HEK293 (cell line): ENCODE results near the gene ERBB4.

Experiments
- CTCF ChIA-PET: fragments of 350-600 bp; formaldehyde crosslinking; extraction: SDS; loops from one replicate; lab custom pipeline; 2021; ENCODE audit warnings: antibody characterized with exemption; lab: Yijun Ruan, JAX
- POLR2A ChIA-PET: fragments of 300-600 bp; formaldehyde crosslinking; extraction: SDS; loops from one replicate; lab custom pipeline; 2020; ENCODE audit warnings: antibody characterized with exemption, inconsistent platforms; lab: Yijun Ruan, JAX
- H3K27ac ChIP-seq: fragments of 200-500 bp; sonication (Bioruptor generic); 2 replicates; pipeline ENCODE4 v1.5.1; 2014; ENCODE audit warnings: low read depth, low read length, control low read depth, inconsistent platforms; ENCODE audit errors: extremely low read depth
- H3K36me3 ChIP-seq, 2 experiments: fragments of 200-500 bp in 1 of 2; sonication (Bioruptor generic) in 1 of 2; 1 replicate in 1 of 2; 2 replicates in 1 of 2; pipeline ENCODE4 v1.5.1; 2014 to 2017; ENCODE audit warnings: inconsistent platforms in 2 of 2, low read length in 2 of 2; ENCODE audit not compliant: control insufficient read depth in 2 of 2, insufficient read depth in 1 of 2
- H3K4me1 ChIP-seq: fragments of 200-500 bp; sonication (Bioruptor generic); 2 replicates; pipeline ENCODE4 v1.5.1; 2014; ENCODE audit warnings: mild to moderate bottlenecking, low read length, inconsistent platforms; ENCODE audit not compliant: control insufficient read depth, insufficient read depth
- H3K4me3 ChIP-seq: 2 replicates; pipeline ENCODE4 v1.5.1; 2011; ENCODE audit warnings: low read depth, mild to moderate bottlenecking, control low read depth, low read length, moderate library complexity
- H3K9me3 ChIP-seq: fragments of 200-500 bp; sonication (Bioruptor generic); 2 replicates; pipeline ENCODE4 v1.5.1; 2014; ENCODE audit warnings: low read depth, low read length, inconsistent platforms; ENCODE audit not compliant: control insufficient read depth, insufficient read depth
- FEZF1 ChIP-seq: fragments of 450-650 bp; formaldehyde crosslinking; IDR thresholded peaks from 2 replicates; pipeline ENCODE4 v1.5.1; 2016; ENCODE audit warnings: missing biosample characterization, missing genetic modification characterization
- YY1 ChIP-seq: fragments of 450-650 bp; formaldehyde crosslinking; IDR thresholded peaks from 2 replicates; pipeline ENCODE4 v1.5.1; 2018; ENCODE audit warnings: missing biosample characterization, missing genetic modification characterization
- ZBTB1 ChIP-seq: fragments of 450-650 bp; formaldehyde crosslinking; IDR thresholded peaks from 2 replicates; pipeline ENCODE4 v1.5.1; 2016; ENCODE audit warnings: missing biosample characterization, missing genetic modification characterization
- ZBTB20 ChIP-seq: fragments of 450-650 bp; formaldehyde crosslinking; IDR thresholded peaks from 2 replicates; pipeline ENCODE4 v1.5.1; 2016; ENCODE audit warnings: missing biosample characterization, missing genetic modification characterization
- ZFHX2 ChIP-seq: fragments of 450-650 bp; formaldehyde crosslinking; conservative IDR thresholded peaks from 2 replicates; pipeline ENCODE4 v1.5.1; 2016; ENCODE audit warnings: missing biosample characterization, missing genetic modification characterization
- ZNF121 ChIP-seq: fragments of 450-650 bp; formaldehyde crosslinking; IDR thresholded peaks from 2 replicates; pipeline ENCODE4 v1.5.1; 2016; ENCODE audit warnings: missing biosample characterization, missing genetic modification characterization
- ZNF184 ChIP-seq: fragments of 450-650 bp; IDR thresholded peaks from 2 replicates; pipeline ENCODE4 v1.5.1; 2018; ENCODE audit warnings: missing biosample characterization, mild to moderate bottlenecking, missing genetic modification characterization
- ZNF19 ChIP-seq: fragments of 450-650 bp; formaldehyde crosslinking; IDR thresholded peaks from 2 replicates; pipeline ENCODE4; 2016; ENCODE audit warnings: missing biosample characterization, missing genetic modification characterization, low read depth
- ZNF223 ChIP-seq: fragments of 450-650 bp; formaldehyde crosslinking; IDR thresholded peaks from 2 replicates; pipeline ENCODE4 v1.5.1; 2016; ENCODE audit warnings: missing biosample characterization, missing genetic modification characterization
- ZNF266 ChIP-seq: fragments of 450-650 bp; formaldehyde crosslinking; IDR thresholded peaks from 2 replicates; pipeline ENCODE4 v1.5.1; 2016; ENCODE audit warnings: missing biosample characterization, missing genetic modification characterization, low read depth
- ZNF350 ChIP-seq: fragments of 450-650 bp; formaldehyde crosslinking; IDR thresholded peaks from 2 replicates; pipeline ENCODE4 v1.5.0; 2017; ENCODE audit warnings: missing biosample characterization, mild to moderate bottlenecking, missing genetic modification characterization
- ZNF354C ChIP-seq: fragments of 450-650 bp; formaldehyde crosslinking; IDR thresholded peaks from 2 replicates; pipeline ENCODE4 v1.5.1; 2016; ENCODE audit warnings: missing biosample characterization, missing genetic modification characterization, low read depth, borderline replicate concordance
- ZNF530 ChIP-seq: fragments of 450-650 bp; formaldehyde crosslinking; IDR thresholded peaks from 2 replicates; pipeline ENCODE4 v1.5.1; 2016; ENCODE audit warnings: low read depth, missing biosample characterization, missing genetic modification characterization
- ZNF549 ChIP-seq: fragments of 450-650 bp; IDR thresholded peaks from 2 replicates; pipeline ENCODE4 v1.5.1; 2018; ENCODE audit warnings: missing biosample characterization, missing genetic modification characterization, mild to moderate bottlenecking, inconsistent platforms, moderate library complexity
- ZNF560 ChIP-seq: fragments of 450-650 bp; formaldehyde crosslinking; IDR thresholded peaks from 2 replicates; pipeline ENCODE4 v1.5.1; 2017; ENCODE audit warnings: missing biosample characterization, missing genetic modification characterization, borderline replicate concordance
- ZNF624 ChIP-seq: fragments of 450-650 bp; formaldehyde crosslinking; IDR thresholded peaks from 2 replicates; pipeline ENCODE4 v1.5.1; 2017; ENCODE audit warnings: missing biosample characterization, missing genetic modification characterization
- ZNF629 ChIP-seq: fragments of 450-650 bp; formaldehyde crosslinking; IDR thresholded peaks from 2 replicates; pipeline ENCODE4 v1.5.1; 2017; ENCODE audit warnings: missing biosample characterization, missing genetic modification characterization
- ZNF830 ChIP-seq: fragments of 450-650 bp; IDR thresholded peaks from 2 replicates; pipeline ENCODE4 v1.5.0; 2018; ENCODE audit warnings: missing biosample characterization, missing genetic modification characterization, low read depth, mild to moderate bottlenecking, moderate library complexity
- ZNF843 ChIP-seq: fragments of 450-650 bp; formaldehyde crosslinking; IDR thresholded peaks from 2 replicates; pipeline ENCODE4 v1.5.1; 2016; ENCODE audit warnings: missing biosample characterization, missing genetic modification characterization
- ZSCAN23 ChIP-seq: fragments of 450-650 bp; formaldehyde crosslinking; IDR thresholded peaks from 2 replicates; pipeline ENCODE4 v1.5.1; 2016; ENCODE audit warnings: missing biosample characterization, missing genetic modification characterization
- TF ChIP-seq, protein P1 (sequence below): fragments of 450-650 bp; formaldehyde crosslinking; IDR thresholded peaks from 2 replicates; pipeline ENCODE4 v1.5.1; 2016; ENCODE audit warnings: missing biosample characterization, missing genetic modification characterization
- TF ChIP-seq, protein P2 (sequence below): fragments of 450-650 bp; formaldehyde crosslinking; conservative IDR thresholded peaks from 2 replicates; pipeline ENCODE4 v1.5.1; 2016; ENCODE audit warnings: low read depth, missing biosample characterization, missing genetic modification characterization
- TF ChIP-seq, protein P3 (sequence below): fragments of 450-650 bp; formaldehyde crosslinking; IDR thresholded peaks from 2 replicates; pipeline ENCODE4 v1.5.1; 2017; ENCODE audit warnings: missing biosample characterization, missing genetic modification characterization
- TF ChIP-seq, protein P4 (sequence below): fragments of 450-650 bp; formaldehyde crosslinking; IDR thresholded peaks from 2 replicates; pipeline ENCODE4 v1.5.1; 2016; ENCODE audit warnings: missing biosample characterization, missing genetic modification characterization
- TF ChIP-seq, protein P5 (sequence below): fragments of 450-650 bp; formaldehyde crosslinking; IDR thresholded peaks from 2 replicates; pipeline ENCODE4 v1.5.1; 2017; ENCODE audit warnings: missing biosample characterization, missing genetic modification characterization
- TF ChIP-seq, protein P6 (sequence below): fragments of 450-650 bp; formaldehyde crosslinking; IDR thresholded peaks from 2 replicates; pipeline ENCODE4 v1.5.1; 2016; ENCODE audit warnings: missing biosample characterization, missing genetic modification characterization

Gene ERBB4

DNA sequence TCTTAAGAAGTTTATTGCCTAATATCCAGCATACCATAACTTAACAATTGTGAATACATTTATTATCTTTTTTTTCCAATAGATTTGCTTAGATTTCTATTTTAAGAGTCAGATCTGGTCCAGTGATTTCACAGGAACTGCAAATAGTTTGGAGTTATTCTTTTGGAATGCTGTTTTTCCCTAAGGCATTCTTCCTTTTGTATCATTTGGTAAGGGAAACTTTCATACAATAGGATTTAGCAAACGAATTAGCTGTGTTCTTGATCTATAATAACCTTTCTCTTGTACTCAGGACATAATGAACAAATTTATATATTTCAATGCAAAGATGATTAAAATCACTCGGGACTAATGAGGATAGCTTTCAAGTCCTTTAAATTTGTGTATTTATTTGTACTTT is 201.6 kb downstream of the ERBB4 start:
- no peak overlapping the region for H3K4me3 ChIP-seq
- POLR2A ChIA-PET = no interaction called here
- CTCF ChIA-PET = no interaction called here

DNA sequence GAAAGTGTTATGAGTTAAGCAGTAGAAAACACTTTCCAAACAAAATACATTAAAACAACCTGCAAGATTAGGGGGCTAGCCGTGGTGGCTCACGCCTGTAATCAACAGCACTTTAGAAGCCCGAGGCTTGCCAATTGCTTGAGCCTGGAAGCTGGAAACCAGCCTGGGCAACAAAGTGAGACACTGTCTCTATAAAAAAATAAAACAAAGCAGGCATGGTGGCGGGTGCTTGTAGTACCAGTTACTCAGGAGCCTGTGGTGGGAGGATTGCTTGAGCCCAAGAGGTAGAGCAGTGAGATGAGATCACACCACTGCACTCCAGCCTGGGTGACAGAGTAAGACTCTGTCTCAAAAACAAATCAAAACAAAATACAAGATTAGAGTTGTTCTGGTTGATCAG is 208.3 kb downstream of the ERBB4 start:
- Histone ChIP-seq H3K4me1 (peaks cover 23% of the 10 kb centered on the region), H3K36me3 (no peaks in the 10 kb centered on the region), H3K4me3 (no peak overlapping the region), H3K9me3 (no peaks in the 10 kb centered on the region), H3K27ac (no peak overlapping the region; the same call in 1 of the 2 replicates)
- ChIA-PET CTCF (no interaction called here), POLR2A (no interaction called here)
- no peak for TF ChIP-seq ZNF560 (tag by site-specific recombination)
- TF ChIP-seq ZNF121 (tag by site-specific recombination) = no peak
- 0 out of 2 replicates have a peak, but pooled peaks have one; percentile 25 for TF ChIP-seq FEZF1 (tag by site-specific recombination)
- TF ChIP-seq ZNF223 (tag by site-specific recombination) = no peak
- TF ChIP-seq, protein P1, sequence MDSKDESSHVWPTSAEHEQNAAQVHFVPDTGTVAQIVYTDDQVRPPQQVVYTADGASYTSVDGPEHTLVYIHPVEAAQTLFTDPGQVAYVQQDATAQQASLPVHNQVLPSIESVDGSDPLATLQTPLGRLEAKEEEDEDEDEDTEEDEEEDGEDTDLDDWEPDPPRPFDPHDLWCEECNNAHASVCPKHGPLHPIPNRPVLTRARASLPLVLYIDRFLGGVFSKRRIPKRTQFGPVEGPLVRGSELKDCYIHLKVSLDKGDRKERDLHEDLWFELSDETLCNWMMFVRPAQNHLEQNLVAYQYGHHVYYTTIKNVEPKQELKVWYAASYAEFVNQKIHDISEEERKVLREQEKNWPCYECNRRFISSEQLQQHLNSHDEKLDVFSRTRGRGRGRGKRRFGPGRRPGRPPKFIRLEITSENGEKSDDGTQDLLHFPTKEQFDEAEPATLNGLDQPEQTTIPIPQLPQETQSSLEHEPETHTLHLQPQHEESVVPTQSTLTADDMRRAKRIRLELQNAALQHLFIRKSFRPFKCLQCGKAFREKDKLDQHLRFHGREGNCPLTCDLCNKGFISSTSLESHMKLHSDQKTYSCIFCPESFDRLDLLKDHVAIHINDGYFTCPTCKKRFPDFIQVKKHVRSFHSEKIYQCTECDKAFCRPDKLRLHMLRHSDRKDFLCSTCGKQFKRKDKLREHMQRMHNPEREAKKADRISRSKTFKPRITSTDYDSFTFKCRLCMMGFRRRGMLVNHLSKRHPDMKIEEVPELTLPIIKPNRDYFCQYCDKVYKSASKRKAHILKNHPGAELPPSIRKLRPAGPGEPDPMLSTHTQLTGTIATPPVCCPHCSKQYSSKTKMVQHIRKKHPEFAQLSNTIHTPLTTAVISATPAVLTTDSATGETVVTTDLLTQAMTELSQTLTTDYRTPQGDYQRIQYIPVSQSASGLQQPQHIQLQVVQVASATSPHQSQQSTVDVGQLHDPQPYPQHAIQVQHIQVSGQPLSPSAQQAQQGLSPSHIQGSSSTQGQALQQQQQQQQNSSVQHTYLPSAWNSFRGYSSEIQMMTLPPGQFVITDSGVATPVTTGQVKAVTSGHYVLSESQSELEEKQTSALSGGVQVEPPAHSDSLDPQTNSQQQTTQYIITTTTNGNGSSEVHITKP = 0 out of 2 replicates have a peak, but pooled peaks have one; percentile 18
- TF ChIP-seq ZNF830 = no peak
- no peak for TF ChIP-seq ZNF624
- TF ChIP-seq, protein P2, sequence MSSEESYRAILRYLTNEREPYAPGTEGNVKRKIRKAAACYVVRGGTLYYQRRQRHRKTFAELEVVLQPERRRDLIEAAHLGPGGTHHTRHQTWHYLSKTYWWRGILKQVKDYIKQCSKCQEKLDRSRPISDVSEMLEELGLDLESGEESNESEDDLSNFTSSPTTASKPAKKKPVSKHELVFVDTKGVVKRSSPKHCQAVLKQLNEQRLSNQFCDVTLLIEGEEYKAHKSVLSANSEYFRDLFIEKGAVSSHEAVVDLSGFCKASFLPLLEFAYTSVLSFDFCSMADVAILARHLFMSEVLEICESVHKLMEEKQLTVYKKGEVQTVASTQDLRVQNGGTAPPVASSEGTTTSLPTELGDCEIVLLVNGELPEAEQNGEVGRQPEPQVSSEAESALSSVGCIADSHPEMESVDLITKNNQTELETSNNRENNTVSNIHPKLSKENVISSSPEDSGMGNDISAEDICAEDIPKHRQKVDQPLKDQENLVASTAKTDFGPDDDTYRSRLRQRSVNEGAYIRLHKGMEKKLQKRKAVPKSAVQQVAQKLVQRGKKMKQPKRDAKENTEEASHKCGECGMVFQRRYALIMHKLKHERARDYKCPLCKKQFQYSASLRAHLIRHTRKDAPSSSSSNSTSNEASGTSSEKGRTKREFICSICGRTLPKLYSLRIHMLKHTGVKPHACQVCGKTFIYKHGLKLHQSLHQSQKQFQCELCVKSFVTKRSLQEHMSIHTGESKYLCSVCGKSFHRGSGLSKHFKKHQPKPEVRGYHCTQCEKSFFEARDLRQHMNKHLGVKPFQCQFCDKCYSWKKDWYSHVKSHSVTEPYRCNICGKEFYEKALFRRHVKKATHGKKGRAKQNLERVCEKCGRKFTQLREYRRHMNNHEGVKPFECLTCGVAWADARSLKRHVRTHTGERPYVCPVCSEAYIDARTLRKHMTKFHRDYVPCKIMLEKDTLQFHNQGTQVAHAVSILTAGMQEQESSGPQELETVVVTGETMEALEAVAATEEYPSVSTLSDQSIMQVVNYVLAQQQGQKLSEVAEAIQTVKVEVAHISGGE = no peak
- TF ChIP-seq, protein P3, sequence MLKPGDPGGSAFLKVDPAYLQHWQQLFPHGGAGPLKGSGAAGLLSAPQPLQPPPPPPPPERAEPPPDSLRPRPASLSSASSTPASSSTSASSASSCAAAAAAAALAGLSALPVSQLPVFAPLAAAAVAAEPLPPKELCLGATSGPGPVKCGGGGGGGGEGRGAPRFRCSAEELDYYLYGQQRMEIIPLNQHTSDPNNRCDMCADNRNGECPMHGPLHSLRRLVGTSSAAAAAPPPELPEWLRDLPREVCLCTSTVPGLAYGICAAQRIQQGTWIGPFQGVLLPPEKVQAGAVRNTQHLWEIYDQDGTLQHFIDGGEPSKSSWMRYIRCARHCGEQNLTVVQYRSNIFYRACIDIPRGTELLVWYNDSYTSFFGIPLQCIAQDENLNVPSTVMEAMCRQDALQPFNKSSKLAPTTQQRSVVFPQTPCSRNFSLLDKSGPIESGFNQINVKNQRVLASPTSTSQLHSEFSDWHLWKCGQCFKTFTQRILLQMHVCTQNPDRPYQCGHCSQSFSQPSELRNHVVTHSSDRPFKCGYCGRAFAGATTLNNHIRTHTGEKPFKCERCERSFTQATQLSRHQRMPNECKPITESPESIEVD (tag by site-specific recombination) = no peak
- TF ChIP-seq YY1 (tag by site-specific recombination) = no peak
- no peak for TF ChIP-seq ZNF350
- TF ChIP-seq ZNF629 (tag by site-specific recombination) = 0 out of 2 replicates have a peak, but pooled peaks have one; percentile 18

More for the DNA sequence above, 201.6 kb downstream of the ERBB4 start:
- Histone ChIP-seq H3K4me1 (peaks cover 4% of the 10 kb centered on the region; the same call in 1 of the 2 replicates), H3K9me3 (no peaks in the 10 kb centered on the region), H3K27ac (no peak overlapping the region), H3K36me3 (no peaks in the 10 kb centered on the region)
- TF ChIP-seq ZNF843 (tag by site-specific recombination) (no peak), ZNF354C (no peak), ZBTB20 (tag by site-specific recombination) (no peak), ZBTB1 (tag by site-specific recombination) (no peak), ZNF184 (tag by site-specific recombination) (no peak), ZNF266 (tag by site-specific recombination) (no peak), ZSCAN23 (no peak), ZNF549 (tag by site-specific recombination) (no peak), ZNF530 (tag by site-specific recombination) (no peak), ZFHX2 (no peak), ZNF19 (tag by site-specific recombination) (no peak)
- TF ChIP-seq, protein P4, sequence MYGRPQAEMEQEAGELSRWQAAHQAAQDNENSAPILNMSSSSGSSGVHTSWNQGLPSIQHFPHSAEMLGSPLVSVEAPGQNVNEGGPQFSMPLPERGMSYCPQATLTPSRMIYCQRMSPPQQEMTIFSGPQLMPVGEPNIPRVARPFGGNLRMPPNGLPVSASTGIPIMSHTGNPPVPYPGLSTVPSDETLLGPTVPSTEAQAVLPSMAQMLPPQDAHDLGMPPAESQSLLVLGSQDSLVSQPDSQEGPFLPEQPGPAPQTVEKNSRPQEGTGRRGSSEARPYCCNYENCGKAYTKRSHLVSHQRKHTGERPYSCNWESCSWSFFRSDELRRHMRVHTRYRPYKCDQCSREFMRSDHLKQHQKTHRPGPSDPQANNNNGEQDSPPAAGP (tag by site-specific recombination) = no peak
- TF ChIP-seq, protein P5, sequence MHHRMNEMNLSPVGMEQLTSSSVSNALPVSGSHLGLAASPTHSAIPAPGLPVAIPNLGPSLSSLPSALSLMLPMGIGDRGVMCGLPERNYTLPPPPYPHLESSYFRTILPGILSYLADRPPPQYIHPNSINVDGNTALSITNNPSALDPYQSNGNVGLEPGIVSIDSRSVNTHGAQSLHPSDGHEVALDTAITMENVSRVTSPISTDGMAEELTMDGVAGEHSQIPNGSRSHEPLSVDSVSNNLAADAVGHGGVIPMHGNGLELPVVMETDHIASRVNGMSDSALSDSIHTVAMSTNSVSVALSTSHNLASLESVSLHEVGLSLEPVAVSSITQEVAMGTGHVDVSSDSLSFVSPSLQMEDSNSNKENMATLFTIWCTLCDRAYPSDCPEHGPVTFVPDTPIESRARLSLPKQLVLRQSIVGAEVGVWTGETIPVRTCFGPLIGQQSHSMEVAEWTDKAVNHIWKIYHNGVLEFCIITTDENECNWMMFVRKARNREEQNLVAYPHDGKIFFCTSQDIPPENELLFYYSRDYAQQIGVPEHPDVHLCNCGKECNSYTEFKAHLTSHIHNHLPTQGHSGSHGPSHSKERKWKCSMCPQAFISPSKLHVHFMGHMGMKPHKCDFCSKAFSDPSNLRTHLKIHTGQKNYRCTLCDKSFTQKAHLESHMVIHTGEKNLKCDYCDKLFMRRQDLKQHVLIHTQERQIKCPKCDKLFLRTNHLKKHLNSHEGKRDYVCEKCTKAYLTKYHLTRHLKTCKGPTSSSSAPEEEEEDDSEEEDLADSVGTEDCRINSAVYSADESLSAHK (tag by site-specific recombination) = no peak
- TF ChIP-seq, protein P6, sequence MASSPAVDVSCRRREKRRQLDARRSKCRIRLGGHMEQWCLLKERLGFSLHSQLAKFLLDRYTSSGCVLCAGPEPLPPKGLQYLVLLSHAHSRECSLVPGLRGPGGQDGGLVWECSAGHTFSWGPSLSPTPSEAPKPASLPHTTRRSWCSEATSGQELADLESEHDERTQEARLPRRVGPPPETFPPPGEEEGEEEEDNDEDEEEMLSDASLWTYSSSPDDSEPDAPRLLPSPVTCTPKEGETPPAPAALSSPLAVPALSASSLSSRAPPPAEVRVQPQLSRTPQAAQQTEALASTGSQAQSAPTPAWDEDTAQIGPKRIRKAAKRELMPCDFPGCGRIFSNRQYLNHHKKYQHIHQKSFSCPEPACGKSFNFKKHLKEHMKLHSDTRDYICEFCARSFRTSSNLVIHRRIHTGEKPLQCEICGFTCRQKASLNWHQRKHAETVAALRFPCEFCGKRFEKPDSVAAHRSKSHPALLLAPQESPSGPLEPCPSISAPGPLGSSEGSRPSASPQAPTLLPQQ = no peak
